Loucy (cell line): ENCODE results near the gene PDE4D.

Experiments
- H2AFZ ChIP-seq: fragments of 200-600 bp; sonication (generic); 2 replicates; pipeline ENCODE4 v1.6.0; 2016; ENCODE audit warnings: antibody characterized with exemption, mild to moderate bottlenecking, low read length, moderate library complexity
- H3F3A ChIP-seq: fragments of 200-600 bp; 2 replicates; pipeline ENCODE4 v1.6.0; 2016; ENCODE audit warnings: antibody characterized with exemption, low read depth, mild to moderate bottlenecking
- H3K27me3 ChIP-seq: fragments of 200-600 bp; sonication (generic); 2 replicates; pipeline ENCODE4 v1.6.1; 2014; ENCODE audit warnings: low read length, mild to moderate bottlenecking; ENCODE audit not compliant: insufficient read depth, poor library complexity, severe bottlenecking
- H3K36me3 ChIP-seq: fragments of 200-600 bp; sonication (generic); 2 replicates; pipeline ENCODE4 v1.6.1; 2016; ENCODE audit warnings: low read length; ENCODE audit not compliant: insufficient read depth
- H3K4me1 ChIP-seq: fragments of 200-600 bp; sonication (generic); 2 replicates; pipeline ENCODE4 v1.5.1; 2014; ENCODE audit warnings: low read length, mild to moderate bottlenecking; ENCODE audit not compliant: insufficient read depth, poor library complexity, severe bottlenecking
- H3K4me2 ChIP-seq: fragments of 200-600 bp; sonication (generic); 2 replicates; pipeline ENCODE4 v1.6.0; 2014; ENCODE audit warnings: antibody characterized with exemption, low read length, low read depth, mild to moderate bottlenecking; ENCODE audit not compliant: poor library complexity, severe bottlenecking
- H3K4me3 ChIP-seq: fragments of 200-600 bp; sonication (generic); 2 replicates; pipeline ENCODE4 v1.5.1; 2014; ENCODE audit warnings: low read length, mild to moderate bottlenecking, mixed read lengths; ENCODE audit not compliant: poor library complexity, severe bottlenecking
- H3K79me2 ChIP-seq: fragments of 200-600 bp; sonication (generic); 2 replicates; pipeline ENCODE4 v1.6.1; 2014; ENCODE audit warnings: low read length; ENCODE audit not compliant: insufficient read depth
- H3K9ac ChIP-seq: fragments of 200-600 bp; sonication (generic); 2 replicates; pipeline ENCODE4 v1.6.0; 2014; ENCODE audit warnings: mild to moderate bottlenecking, low read depth, low read length, moderate library complexity; ENCODE audit not compliant: poor library complexity, severe bottlenecking
- H3K9me2 ChIP-seq: fragments of 200-600 bp; sonication (generic); replicated peaks from 2 replicates; pipeline ENCODE4 v1.6.1; 2016; ENCODE audit warnings: low read depth, low read length, mixed read lengths
- H3K9me3 ChIP-seq: fragments of 200-600 bp; sonication (generic); 2 replicates; pipeline ENCODE4 v1.6.1; 2014; ENCODE audit warnings: mild to moderate bottlenecking, antibody characterized with exemption, low read length, low read depth; ENCODE audit not compliant: insufficient read depth
- H4K20me1 ChIP-seq: fragments of 200-600 bp; sonication (generic); 2 replicates; pipeline ENCODE4 v1.6.0; 2014; ENCODE audit warnings: antibody characterized with exemption, low read length, mild to moderate bottlenecking; ENCODE audit not compliant: insufficient read depth, poor library complexity, severe bottlenecking
- CTCF ChIP-seq: fragments of 200-600 bp; sonication (generic); conservative IDR thresholded peaks from 2 replicates; pipeline ENCODE4 v1.5.1; 2014; ENCODE audit warnings: mild to moderate bottlenecking, antibody characterized with exemption, low read length
- EZH2phosphoT487 ChIP-seq: fragments of 200-600 bp; IDR thresholded peaks from 2 replicates; pipeline ENCODE4 v1.6.1; 2018; ENCODE audit warnings: antibody characterized with exemption, mild to moderate bottlenecking, moderate library complexity, borderline replicate concordance

The PDE4D gene

DNA sequence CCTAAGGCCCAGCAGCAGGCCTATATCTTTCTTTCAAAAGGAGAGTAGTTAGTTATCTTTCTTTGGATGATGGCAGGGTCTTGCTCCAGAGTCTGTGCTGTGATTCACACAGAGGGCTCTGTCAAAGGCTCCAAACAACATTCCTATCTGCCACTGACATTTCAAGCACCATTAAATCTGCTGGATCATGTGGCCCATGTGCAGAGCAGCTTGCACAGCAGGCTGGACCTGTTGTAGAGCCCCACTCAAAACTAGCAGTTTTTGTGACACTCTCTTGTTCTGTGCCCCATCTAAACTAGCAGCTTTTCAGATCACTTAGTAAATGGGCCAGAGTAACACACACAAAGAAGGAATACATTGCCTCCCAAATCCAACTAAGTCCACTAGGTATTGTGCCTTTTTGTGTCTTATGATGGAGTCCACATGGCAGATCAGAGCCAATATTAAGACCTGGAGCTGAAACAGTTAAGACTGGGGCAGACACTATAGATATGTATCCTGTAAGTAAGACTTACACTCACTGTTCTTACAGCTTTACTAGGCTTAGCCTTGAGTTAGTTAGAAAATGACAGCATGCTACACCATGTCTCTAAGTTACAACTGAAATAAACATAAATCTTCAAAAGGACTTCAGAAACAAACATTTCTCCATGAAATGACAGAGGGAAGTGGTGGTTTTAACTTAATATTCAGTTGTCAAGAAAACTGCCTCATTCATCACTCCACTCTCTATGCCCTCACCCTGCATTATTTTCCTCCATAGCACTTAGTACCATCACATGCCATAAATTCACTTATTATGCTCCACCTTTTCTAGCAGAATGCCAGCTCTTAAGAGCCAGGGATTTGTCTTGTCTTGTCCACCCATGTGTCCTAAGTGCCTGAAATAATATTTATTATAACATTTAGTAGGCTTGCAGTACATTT lies 909.7 kb downstream of the PDE4D start:
- H4K20me1 ChIP-seq = no peaks in the 10 kb centered on the region
- no peak overlapping the region for H3K9ac ChIP-seq
- H3K36me3 ChIP-seq = no peaks in the 10 kb centered on the region
- no peaks in the 10 kb centered on the region for H3K27me3 ChIP-seq
- no peaks in the 10 kb centered on the region for H3F3A ChIP-seq
- TF ChIP-seq CTCF = no peak
- TF ChIP-seq EZH2phosphoT487 = no peak
- no peaks in the 10 kb centered on the region for H3K4me1 ChIP-seq
- H3K79me2 ChIP-seq = no peaks in the 10 kb centered on the region
- no peak overlapping the region for H3K4me2 ChIP-seq
- H3K9me3 ChIP-seq = no peaks in the 10 kb centered on the region
- no peaks in the 10 kb centered on the region for H3K9me2 ChIP-seq
- H2AFZ ChIP-seq = no peak overlapping the region
- no peak overlapping the region for H3K4me3 ChIP-seq

DNA sequence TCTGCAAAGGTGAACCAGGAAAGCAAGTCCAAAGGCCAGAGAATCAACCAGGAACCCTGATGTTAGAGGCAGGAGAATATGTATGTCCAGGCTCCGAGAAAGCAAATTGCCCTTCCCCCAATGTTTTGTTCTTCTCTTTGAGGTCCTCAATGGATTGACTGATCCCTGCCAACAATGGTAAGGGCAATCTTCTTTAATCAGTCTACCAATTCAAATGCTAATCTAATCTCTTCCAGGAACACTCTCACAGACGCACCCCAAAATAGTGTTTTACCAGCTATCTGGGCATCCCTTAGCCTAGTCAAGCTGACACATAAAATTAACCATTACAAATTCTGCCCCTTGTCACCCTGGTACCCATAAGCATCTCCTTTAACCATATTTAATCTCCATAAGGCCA lies 912.6 kb downstream of the PDE4D start:
- Histone ChIP-seq H4K20me1 (no peaks in the 10 kb centered on the region), H3K36me3 (no peaks in the 10 kb centered on the region), H3K9me3 (no peaks in the 10 kb centered on the region), H3K79me2 (no peaks in the 10 kb centered on the region), H3K9me2 (no peaks in the 10 kb centered on the region), H3F3A (no peaks in the 10 kb centered on the region), H3K4me2 (no peak overlapping the region), H2AFZ (no peak overlapping the region), H3K27me3 (no peaks in the 10 kb centered on the region), H3K9ac (no peak overlapping the region), H3K4me1 (no peaks in the 10 kb centered on the region), H3K4me3 (no peak overlapping the region)
- TF ChIP-seq CTCF (no peak), EZH2phosphoT487 (no peak)

DNA sequence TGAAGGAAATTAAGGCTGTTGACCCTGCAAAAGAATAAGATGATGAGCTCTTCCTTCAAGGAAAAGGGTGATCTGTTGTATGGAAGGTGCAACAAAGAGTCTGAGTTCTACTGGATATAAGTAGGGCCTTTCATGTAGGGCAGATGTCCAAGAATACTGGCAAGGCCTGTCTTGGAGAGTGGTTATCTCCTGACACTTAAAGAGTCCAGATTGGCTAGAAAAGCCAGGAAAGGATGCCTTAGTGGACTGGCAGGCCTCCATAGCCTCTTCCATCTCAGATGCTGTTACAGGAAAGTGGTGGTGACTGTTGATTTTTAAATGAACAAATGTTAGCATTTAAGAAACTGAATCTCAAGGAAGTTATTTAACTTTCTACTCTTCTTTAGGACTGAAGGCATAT lies 914.4 kb downstream of the PDE4D start:
- Histone ChIP-seq H2AFZ (no peak overlapping the region), H3K4me1 (no peaks in the 10 kb centered on the region), H3K9me3 (no peaks in the 10 kb centered on the region), H3K9me2 (no peaks in the 10 kb centered on the region), H3K9ac (no peak overlapping the region), H3K4me2 (no peak overlapping the region), H4K20me1 (no peaks in the 10 kb centered on the region), H3K79me2 (no peaks in the 10 kb centered on the region), H3F3A (no peaks in the 10 kb centered on the region), H3K27me3 (no peaks in the 10 kb centered on the region), H3K4me3 (no peak overlapping the region), H3K36me3 (no peaks in the 10 kb centered on the region; the same call in 1 of the 2 replicates)
- TF ChIP-seq CTCF (no peak), EZH2phosphoT487 (no peak)
